Activated CD8-positive, alpha-beta memory T cell treated with anti-CD3 and anti-CD28 coated beads for 4 hours (primary cell): ENCODE results near the gene CIRBP.
"Not testable (repeated sequence)": the region's sequence is repeated elsewhere in the genome, so short reads cannot be mapped to it uniquely, and the experiment has no call there.

ENCODE experiments used
- DNase-seq, 2 donors: peaks; one replicate each; pipeline ENCODE4 v3.0.0-alpha.2; 2020; ENCODE audit warnings: low read depth in 2 of 2

CIRBP gene

GRCh38 chr19:1290196-1290702 is 21.1 kb downstream of the CIRBP start:
- DNase-seq: no peak

- DNase-seq: no peak
Measured at GRCh38 chr19:1290703-1291651, 21.8 kb downstream of the CIRBP start.

- no peak for DNase-seq
Measured at GRCh38 chr19:1291761-1292418, 22.8 kb downstream of the CIRBP start.

- DNase-seq: no peak
Measured at GRCh38 chr19:1292419-1293151, 23.5 kb downstream of the CIRBP start.

- DNase-seq: no peak
Measured at GRCh38 chr19:1293782-1294604, 24.9 kb downstream of the CIRBP start.

- no peak for DNase-seq
Measured at GRCh38 chr19:1294688-1295087, 25.6 kb downstream of the CIRBP start.

- no peak for DNase-seq
Measured at GRCh38 chr19:1295169-1296012, 26.3 kb downstream of the CIRBP start.

GRCh38 chr19:1296078-1296477 is 26.9 kb downstream of the CIRBP start:
- DNase-seq: no peak

- no peak for DNase-seq
Measured at GRCh38 chr19:1296575-1297271, 27.6 kb downstream of the CIRBP start.

- DNase-seq: no peak
Measured at GRCh38 chr19:1298235-1298634, 29.1 kb downstream of the CIRBP start.

- no peak for DNase-seq
Measured at GRCh38 chr19:1299801-1300200, 30.7 kb downstream of the CIRBP start.

- no peak for DNase-seq
Measured at GRCh38 chr19:1300744-1301490, 31.8 kb downstream of the CIRBP start.

GRCh38 chr19:1302533-1303239 is 33.6 kb downstream of the CIRBP start:
- no peak for DNase-seq

- DNase-seq: no peak
Measured at GRCh38 chr19:1304197-1304924, 35.2 kb downstream of the CIRBP start.

GRCh38 chr19:1305354-1305753 is 36.2 kb downstream of the CIRBP start:
- DNase-seq: not testable (repeated sequence)

GRCh38 chr19:1307320-1307719 is 38.2 kb downstream of the CIRBP start:
- DNase-seq: no peak

- DNase-seq: no peak
Measured at GRCh38 chr19:1307755-1308303, 38.7 kb downstream of the CIRBP start.
